GM19025 (cell line): ENCODE data around the gene CHAT.

Experiments
- ATAC-seq: cut with Tn5 transposase; IDR thresholded peaks from one replicate; pipeline ENCODE4 v1.9.1; 2021; ENCODE audit warnings: mild to moderate bottlenecking, low read depth, moderate library complexity; ENCODE audit not compliant: unreplicated experiment

The CHAT gene

GRCh38 chr10:49650724-49651034, 36.8 kb downstream of the CHAT start:
- no peak for ATAC-seq

GRCh38 chr10:49651039-49651835, 37.4 kb downstream of the CHAT start:
- ATAC-seq = no peak

- ATAC-seq = no peak
Observed at GRCh38 chr10:49651917-49652316, 38.1 kb downstream of the CHAT start.

GRCh38 chr10:49652421-49653272, 38.8 kb downstream of the CHAT start:
- no peak for ATAC-seq

GRCh38 chr10:49653273-49653929, 39.6 kb downstream of the CHAT start:
- no peak for ATAC-seq

GRCh38 chr10:49654036-49654693, 40.3 kb downstream of the CHAT start:
- no peak for ATAC-seq

- no peak for ATAC-seq
Observed at GRCh38 chr10:49655099-49655498, 41.3 kb downstream of the CHAT start.

- no peak for ATAC-seq
Observed at GRCh38 chr10:49656845-49657493, 43.1 kb downstream of the CHAT start.

GRCh38 chr10:49657606-49658005, 43.8 kb downstream of the CHAT start:
- ATAC-seq = no peak

- no peak for ATAC-seq
Observed at GRCh38 chr10:49661140-49661856, 47.5 kb downstream of the CHAT start.

- ATAC-seq = no peak
Observed at GRCh38 chr10:49662169-49662830, 48.5 kb downstream of the CHAT start.

- no peak for ATAC-seq
Observed at GRCh38 chr10:49663596-49663995, 49.8 kb downstream of the CHAT start.

GRCh38 chr10:49664006-49664841, 50.4 kb downstream of the CHAT start:
- no peak for ATAC-seq

GRCh38 chr10:49664842-49665355, 51.1 kb downstream of the CHAT start:
- ATAC-seq = no peak

GRCh38 chr10:49666054-49666615, 52.3 kb downstream of the CHAT start:
- no peak for ATAC-seq

- no peak for ATAC-seq
Observed at GRCh38 chr10:49666685-49667084, 52.8 kb downstream of the CHAT start.

GRCh38 chr10:49667991-49668390, 54.2 kb downstream of the CHAT start:
- ATAC-seq = no peak

- no peak for ATAC-seq
Observed at GRCh38 chr10:49668684-49669083, 54.8 kb downstream of the CHAT start.
